GM12873 (cell line): Measurements from ENCODE around the gene KIRREL1.

Experiments
- TF ChIP-seq, protein P1 (sequence below): IDR thresholded peaks from 2 replicates; pipeline ENCODE4 v1.5.1; 2012; ENCODE audit warnings: low read depth, mild to moderate bottlenecking, moderate library complexity, low read length, control low read depth; ENCODE audit not compliant: insufficient read depth; ENCODE audit errors: missing control alignments

The KIRREL1 gene

DNA sequence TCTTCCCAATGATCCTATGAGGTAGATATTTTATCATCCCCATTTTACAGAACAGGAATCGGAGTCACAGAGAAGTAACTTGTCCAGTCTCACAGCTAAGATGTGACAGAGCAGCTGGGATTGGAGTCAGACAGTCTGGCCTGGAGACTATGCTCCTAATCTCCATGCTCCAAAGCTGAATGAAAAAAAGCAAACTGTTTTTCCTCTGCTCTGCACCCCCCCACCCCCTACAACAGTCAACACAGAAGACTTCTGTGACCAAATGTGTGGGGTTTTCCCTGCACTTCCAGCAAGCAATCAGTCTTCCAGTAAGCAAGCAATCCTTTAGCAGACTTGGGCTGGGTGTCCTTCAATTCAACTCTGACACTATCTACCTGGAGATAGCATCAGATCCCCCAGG, 33.2 kb downstream of the KIRREL1 start:
- TF ChIP-seq, protein P1, sequence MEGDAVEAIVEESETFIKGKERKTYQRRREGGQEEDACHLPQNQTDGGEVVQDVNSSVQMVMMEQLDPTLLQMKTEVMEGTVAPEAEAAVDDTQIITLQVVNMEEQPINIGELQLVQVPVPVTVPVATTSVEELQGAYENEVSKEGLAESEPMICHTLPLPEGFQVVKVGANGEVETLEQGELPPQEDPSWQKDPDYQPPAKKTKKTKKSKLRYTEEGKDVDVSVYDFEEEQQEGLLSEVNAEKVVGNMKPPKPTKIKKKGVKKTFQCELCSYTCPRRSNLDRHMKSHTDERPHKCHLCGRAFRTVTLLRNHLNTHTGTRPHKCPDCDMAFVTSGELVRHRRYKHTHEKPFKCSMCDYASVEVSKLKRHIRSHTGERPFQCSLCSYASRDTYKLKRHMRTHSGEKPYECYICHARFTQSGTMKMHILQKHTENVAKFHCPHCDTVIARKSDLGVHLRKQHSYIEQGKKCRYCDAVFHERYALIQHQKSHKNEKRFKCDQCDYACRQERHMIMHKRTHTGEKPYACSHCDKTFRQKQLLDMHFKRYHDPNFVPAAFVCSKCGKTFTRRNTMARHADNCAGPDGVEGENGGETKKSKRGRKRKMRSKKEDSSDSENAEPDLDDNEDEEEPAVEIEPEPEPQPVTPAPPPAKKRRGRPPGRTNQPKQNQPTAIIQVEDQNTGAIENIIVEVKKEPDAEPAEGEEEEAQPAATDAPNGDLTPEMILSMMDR, result no peak

DNA sequence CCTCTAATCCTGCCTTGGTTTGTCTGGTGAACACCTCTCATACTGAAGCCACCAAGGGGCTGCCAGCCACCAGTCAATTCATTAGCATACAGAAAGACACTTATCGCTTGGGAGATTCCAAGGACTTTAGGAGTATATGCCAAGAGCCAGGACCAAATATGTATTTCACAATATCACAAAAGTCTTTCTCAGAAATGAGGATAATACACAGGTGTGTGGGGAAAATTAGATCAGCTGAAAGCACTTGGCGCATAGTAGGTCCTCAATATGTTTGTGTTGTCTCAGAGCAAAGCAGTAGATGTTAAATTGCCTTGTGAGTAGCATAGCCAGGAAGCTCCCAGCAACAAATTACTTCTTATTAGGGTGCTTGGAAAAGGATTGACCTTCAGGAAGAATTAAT, 34.1 kb downstream of the KIRREL1 start:
- TF ChIP-seq, protein P1, result no peak

DNA sequence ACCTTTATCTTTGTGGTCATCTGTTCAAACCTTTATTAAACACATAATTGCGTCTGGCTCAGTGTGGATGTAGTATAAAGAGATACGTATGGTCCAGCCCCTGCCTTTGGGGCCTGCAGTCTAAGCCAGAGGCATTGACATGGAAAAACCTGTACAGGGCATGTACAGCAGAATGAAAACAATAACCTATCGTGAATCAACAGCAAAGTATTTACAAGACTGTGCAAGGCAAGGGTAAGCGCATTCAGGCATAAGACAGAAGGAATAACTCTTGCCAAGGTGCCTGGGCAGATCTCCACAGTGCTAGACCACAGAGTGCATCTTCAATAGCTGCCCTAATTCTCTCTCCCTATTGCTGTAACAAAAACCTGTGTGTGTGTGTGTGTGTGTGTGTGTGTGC, 35.5 kb downstream of the KIRREL1 start:
- TF ChIP-seq, protein P1, result no peak

DNA sequence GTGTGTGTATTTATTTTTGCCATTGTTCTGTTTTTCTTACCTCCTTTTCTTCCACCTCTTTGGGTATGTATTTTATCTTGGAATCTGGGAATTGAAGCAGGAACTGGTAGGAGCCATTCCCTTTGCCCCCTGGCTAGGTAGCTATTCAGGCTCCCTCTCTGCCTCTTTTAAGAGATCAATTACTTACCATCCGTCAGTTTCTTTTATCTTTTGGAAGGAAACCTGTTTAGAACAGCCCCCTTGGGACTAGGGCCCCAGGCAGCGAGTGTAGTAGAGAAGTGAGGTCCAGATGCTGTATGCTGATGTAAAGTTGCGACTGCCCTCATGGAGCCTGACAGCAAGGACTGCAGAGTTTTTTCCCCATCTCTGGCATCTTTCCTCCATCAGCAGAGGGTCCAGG, 41.6 kb downstream of the KIRREL1 start:
- TF ChIP-seq, protein P1, result no peak

DNA sequence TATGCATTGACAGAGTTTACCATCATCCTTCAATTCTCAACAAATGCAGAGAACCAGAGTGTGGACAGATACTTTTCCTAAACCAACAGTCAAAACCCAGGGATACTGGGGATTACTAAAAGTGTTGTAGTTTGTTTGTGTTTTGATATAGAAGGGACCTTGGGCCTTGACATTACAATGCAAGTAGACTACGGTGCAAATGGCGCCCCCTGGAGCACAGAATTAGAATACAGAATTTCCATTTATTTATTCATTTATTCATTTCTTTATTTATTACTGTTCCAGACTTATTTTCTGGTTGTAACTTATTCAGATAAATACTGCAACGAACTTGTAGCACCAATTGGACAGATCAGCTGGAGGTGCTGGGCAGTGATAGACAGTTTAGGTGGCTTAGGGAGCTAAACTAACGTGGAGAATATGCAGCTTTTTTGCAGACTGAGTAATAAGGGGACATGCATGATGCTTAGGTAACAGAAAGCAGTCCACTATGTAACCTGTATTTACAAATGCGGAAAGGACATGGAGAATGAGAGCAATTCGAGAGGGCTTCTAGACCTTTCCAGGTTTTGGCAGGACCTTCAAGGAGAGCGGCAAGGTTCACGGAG, 42.6 kb downstream of the KIRREL1 start:
- TF ChIP-seq, protein P1, result peak; percentile 58

DNA sequence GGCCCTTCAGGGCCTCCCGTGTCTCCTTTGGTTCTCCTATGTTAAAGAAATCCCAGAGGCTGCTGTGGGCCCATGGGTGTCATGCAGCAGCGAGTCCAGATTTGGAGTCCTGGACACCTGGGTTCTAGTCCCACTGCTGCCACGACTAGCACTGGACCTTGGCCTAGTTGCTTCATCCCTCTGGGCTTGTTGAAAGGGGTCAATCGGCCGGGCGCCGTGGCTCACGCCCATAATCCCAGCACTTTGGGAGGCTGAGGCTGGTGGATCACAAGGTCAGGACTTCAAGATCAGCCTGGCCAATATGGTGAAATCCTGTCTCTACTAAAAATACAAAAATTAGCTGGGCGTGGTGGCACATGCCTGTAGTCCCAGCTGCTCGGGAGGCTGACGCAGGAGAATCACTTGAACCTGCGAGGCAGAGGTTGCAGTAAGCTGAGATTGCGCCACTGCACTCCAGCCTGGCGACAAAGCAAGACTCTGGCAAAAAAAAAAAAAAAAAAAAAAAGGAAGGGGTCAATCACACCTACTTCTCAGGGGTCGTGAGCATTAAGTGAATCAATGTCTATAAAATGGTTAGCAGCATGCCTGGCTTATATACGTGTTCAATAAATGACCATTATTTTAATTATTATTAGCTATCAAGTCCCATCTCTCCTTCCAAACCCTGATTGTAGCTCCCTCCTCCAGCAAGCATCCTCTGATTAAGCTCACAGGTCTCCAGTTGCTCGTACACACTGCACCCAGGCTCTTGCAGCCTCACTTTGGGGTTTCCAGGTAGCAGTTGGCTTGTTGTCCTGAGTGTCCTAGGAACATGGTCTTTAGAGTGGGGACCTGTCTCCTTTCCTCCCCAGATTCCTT, 43.8 kb downstream of the KIRREL1 start:
- TF ChIP-seq, protein P1, result no peak

DNA sequence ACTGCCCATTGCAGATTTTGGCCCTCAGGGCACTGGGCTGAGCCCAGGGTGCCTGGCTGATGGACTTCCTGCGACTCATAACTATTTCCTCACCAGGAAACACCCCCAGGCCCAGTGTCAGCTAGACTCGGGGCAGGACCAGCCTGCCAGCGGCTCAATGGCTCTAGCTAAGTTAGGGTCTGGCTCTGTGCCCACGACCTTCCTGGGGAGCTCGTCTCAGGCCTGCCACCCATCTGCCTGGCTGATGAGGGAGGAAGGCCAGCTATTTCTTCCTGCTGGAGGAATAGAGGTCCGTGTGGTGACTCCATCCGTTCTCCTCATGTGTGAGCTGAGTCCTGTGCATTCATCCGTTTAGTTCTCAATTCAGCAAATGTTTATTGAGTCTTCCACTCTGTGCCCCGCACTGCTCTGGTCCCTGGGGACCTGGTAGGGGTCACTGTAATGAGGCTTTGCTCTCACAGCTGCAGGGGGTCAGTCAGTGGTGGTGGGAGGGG, 44.5 kb downstream of the KIRREL1 start:
- TF ChIP-seq, protein P1, result no peak
